Adrenal gland (tissue), 12 donors: ENCODE results near the gene KRT38. TPM values are rescaled to one million over a fixed set of nuclear protein-coding genes. Genes with fewer than 3 reads are reported as not detected.

ENCODE experiments used
- DNase-seq, 7 donors: peaks; one replicate each; pipeline ENCODE4 v3.0.0-alpha.2; 2019 to 2020
- H3K27ac ChIP-seq, 5 donors: fragments of 200-600 bp; sonication (generic) in 4 of 5; 1 replicate in 3 of 5; 2 replicates in 2 of 5; pipeline versions ENCODE4 v1.5.1 to v1.8.0; 2016 to 2020; ENCODE audit warnings: mild to moderate bottlenecking in 1 of 5
- H3K27me3 ChIP-seq: fragments of 200-600 bp; 2 replicates; pipeline ENCODE4 v1.8.0; 2021
- H3K36me3 ChIP-seq, 2 donors: fragments of 200-600 bp; replicated peaks in 1 of 2; 1 replicate in 1 of 2; 2 replicates in 1 of 2; pipeline versions ENCODE4 v1.5.1 to v1.8.0; 2018 to 2022
- H3K4me1 ChIP-seq, 2 donors: fragments of 200-600 bp; replicated peaks in 1 of 2; 1 replicate in 1 of 2; 2 replicates in 1 of 2; pipeline versions ENCODE4 v1.5.1 to v1.8.0; 2018 to 2021
- H3K4me3 ChIP-seq, 4 donors: fragments of 200-600 bp; sonication (generic) in 3 of 4; one replicate each; pipeline ENCODE4 v1.5.1; 2016 to 2018
- H3K9me3 ChIP-seq, 3 donors: fragments of 200-600 bp; sonication (generic) in 1 of 3; replicated peaks in 1 of 3; 1 replicate in 2 of 3; 2 replicates in 1 of 3; pipeline versions ENCODE4 v1.5.1 to v1.8.0; 2016 to 2021
- CTCF ChIP-seq, 6 experiments: fragments of 450-650 bp in 4 of 6; fragments of 200-600 bp in 2 of 6; sonication (generic) in 1 of 6; IDR thresholded peaks; 1 replicate in 5 of 6; 2 replicates in 1 of 6; pipeline versions ENCODE4 v1.5.1 to v1.8.0; 2016 to 2021; ENCODE audit warnings: antibody characterized with exemption in 6 of 6, mild to moderate bottlenecking in 2 of 6, moderate library complexity in 1 of 6
- POLR2A ChIP-seq, 2 donors: fragments of 450-650 bp; IDR thresholded peaks; one replicate each; pipeline ENCODE4 v1.6.1; 2017; ENCODE audit warnings: antibody characterized with exemption in 2 of 2, mild to moderate bottlenecking in 2 of 2, moderate library complexity in 1 of 2
- WGBS, 4 donors: extraction: QIAGEN DNeasy Blood & Tissue Kit in 2 of 4; methylation state at CpG; one replicate each; pipeline versions ENCODE4 v1.1.5 to v1.1.7; 2013 to 2017; 5-methylcytosine and 5-hydroxymethylcytosine counted together
- intact Hi-C, 2 donors: fragments of 100-400 bp; cut with DNase I; formaldehyde crosslinking; loops; one replicate each; pipeline versions ENCODE4 v1.14.1 to v1.15.0; 2022 to 2023
- polyA plus RNA-seq, 3 donors: library from polyadenylated mRNA; stranded (reverse); fragments of 200-250 nt in 2 of 3; fragments of 350-450 nt in 1 of 3; fragmentation: Illumina TruSeq in 1 of 3; extraction: RNeasy Lipid Tissue Mini Kit (QIAGEN cat#74804) in 1 of 3; gene quantifications; one replicate each; pipeline ENCODE4 v1.2.3, GENCODE V29; 2013 to 2014
- total RNA-seq, 9 donors: library from RNA; depleted of rRNA in 4 of 9; stranded (reverse); fragments of >200 nt in 4 of 9; fragments of 120-200 nt in 1 of 9; fragmentation: NEBNext Ultra II Directional in 1 of 9; extraction: Animal tissue kit (Norgen Biotek cat#: 25700) in 1 of 9; gene quantifications; one replicate each; pipeline versions ENCODE4 v1.1.0 to v1.2.4, GENCODE V29; 2013 to 2023
- donor health status: healthy with polysubstance abuse.
- donor health status: Bipolar disorder and iron deficiency.
- donor health status: DM: yes; HTN: yes; CAD: no.
- donor health status: DM: no; HTN: no; CAD: no.
- donor health status: DM: no; HTN: no; CAD: no.
- donor health status: DM: yes; HTN: yes; CAD: no.

The KRT38 gene
- total and polyA plus RNA-seq, 12 donors = not detected

- TF ChIP-seq CTCF (IDR thresholded peaks at IDR 0.05) (no peak), POLR2A (IDR thresholded peaks at IDR 0.05) (no peak)
- Histone ChIP-seq H3K27me3 (no peaks in the 10 kb centered on the region), H3K4me3 (no peak overlapping the region), H3K36me3 (no peaks in the 10 kb centered on the region), H3K9me3 (no peaks in the 10 kb centered on the region), H3K27ac (no peak overlapping the region), H3K4me1 (no peaks in the 10 kb centered on the region)
- DNase-seq = peak in 6 of 7 donors; percentile 43 to 65 (median 52)
- WGBS, 4 donors = 53 to 64% (median 60%) methylated on average over 7 of the region's 7 CpGs
- intact Hi-C loops = no loop called here
Measured at GRCh38 chr17:41404024-41404671, 36.6 kb downstream of the KRT38 start.

GRCh38 chr17:41403404-41404023 is 37.3 kb downstream of the KRT38 start:
- no peaks in the 10 kb centered on the region for H3K9me3 ChIP-seq
- H3K27ac ChIP-seq = no peak overlapping the region
- intact Hi-C loops = no loop called here
- H3K4me3 ChIP-seq = no peak overlapping the region
- DNase-seq = no peak
- H3K27me3 ChIP-seq = no peaks in the 10 kb centered on the region
- no peaks in the 10 kb centered on the region for H3K36me3 ChIP-seq
- H3K4me1 ChIP-seq = no peaks in the 10 kb centered on the region
- 66 to 75% (median 72%) methylated on average over 4 of the region's 4 CpGs for WGBS, 4 donors
- TF ChIP-seq CTCF (IDR thresholded peaks at IDR 0.05) = no peak
- no peak for TF ChIP-seq POLR2A (IDR thresholded peaks at IDR 0.05)

- Histone ChIP-seq H3K9me3 (no peaks in the 10 kb centered on the region), H3K4me1 (no peaks in the 10 kb centered on the region), H3K27me3 (no peaks in the 10 kb centered on the region), H3K36me3 (no peaks in the 10 kb centered on the region), H3K27ac (no peak overlapping the region), H3K4me3 (no peak overlapping the region)
- intact Hi-C loops = no loop called here
- TF ChIP-seq CTCF (IDR thresholded peaks at IDR 0.05) (no peak), POLR2A (IDR thresholded peaks at IDR 0.05) (no peak)
- WGBS, 4 donors = 87 to 92% (median 89%) methylated on average over 5 of the region's 5 CpGs
- no peak for DNase-seq
Measured at GRCh38 chr17:41402161-41402560, 38.6 kb downstream of the KRT38 start.

DNA sequence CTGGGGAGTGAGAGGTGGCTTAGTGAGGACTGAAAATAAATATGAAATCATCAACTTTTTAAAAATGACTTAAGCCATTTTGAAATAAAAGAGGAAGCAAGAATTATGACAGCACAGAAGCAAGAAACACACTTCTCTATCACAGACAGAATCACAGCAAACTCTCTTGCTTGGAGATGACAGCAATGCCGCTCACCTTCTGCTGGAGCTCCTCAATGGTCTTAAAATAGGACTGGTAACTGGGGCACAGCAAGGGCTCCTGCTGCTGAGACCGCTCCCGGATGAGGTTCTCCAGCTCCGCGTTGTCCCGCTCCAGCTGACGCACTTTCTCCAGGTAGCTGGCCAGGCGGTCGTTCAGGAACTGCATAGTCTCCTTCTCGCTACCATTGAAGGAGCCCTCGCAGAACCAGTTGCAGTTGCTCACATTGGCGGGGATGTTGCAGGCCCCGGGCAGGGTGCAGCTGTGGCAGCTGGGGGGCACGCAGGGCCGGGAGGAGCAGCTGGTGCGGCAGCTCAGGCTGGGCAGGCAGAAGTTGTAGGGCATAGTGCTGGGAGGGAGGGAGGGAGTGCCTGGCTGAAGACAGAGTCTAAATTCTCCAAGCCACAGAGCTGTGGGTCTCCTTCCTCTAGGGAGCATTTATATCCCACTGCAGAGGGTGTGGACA is 43.7 kb downstream of the KRT38 start, which contains the start of gene KRT31:
TSS of gene KRT31 (minus strand) at position 613 of the 665 bp plus-strand sequence. CDS start at position 544, 69 bp downstream.
- no peaks in the 10 kb centered on the region for H3K36me3 ChIP-seq
- H3K27me3 ChIP-seq = no peaks in the 10 kb centered on the region
- no peak within 1 kb of the TSS for H3K4me3 ChIP-seq
- no peaks in the 10 kb centered on the region for H3K9me3 ChIP-seq
- H3K4me1 ChIP-seq = no peaks in the 10 kb centered on the region
- TF ChIP-seq CTCF (IDR thresholded peaks at IDR 0.05) (no peak), POLR2A (IDR thresholded peaks at IDR 0.05) (no peak)
- WGBS, 4 donors = 90 to 95% (median 94%) methylated on average over 9 to 16 of the region's 16 CpGs
- DNase-seq = no peak
- no peak within 1 kb of the TSS for H3K27ac ChIP-seq
- intact Hi-C loops = no loop called here
